ENCODE measurements around the gene ARHGAP26. TPM values are rescaled to one million over a fixed set of nuclear protein-coding genes. Genes with fewer than 3 reads are reported as not detected.
A peak's percentile ranks its signal among the peaks of the same experiment; 100 is the strongest.

The ARHGAP26 gene
- total RNA-seq, 4 donors from 2014 or later: 22.3 to 40.7 (median 28.2) TPM

DNA sequence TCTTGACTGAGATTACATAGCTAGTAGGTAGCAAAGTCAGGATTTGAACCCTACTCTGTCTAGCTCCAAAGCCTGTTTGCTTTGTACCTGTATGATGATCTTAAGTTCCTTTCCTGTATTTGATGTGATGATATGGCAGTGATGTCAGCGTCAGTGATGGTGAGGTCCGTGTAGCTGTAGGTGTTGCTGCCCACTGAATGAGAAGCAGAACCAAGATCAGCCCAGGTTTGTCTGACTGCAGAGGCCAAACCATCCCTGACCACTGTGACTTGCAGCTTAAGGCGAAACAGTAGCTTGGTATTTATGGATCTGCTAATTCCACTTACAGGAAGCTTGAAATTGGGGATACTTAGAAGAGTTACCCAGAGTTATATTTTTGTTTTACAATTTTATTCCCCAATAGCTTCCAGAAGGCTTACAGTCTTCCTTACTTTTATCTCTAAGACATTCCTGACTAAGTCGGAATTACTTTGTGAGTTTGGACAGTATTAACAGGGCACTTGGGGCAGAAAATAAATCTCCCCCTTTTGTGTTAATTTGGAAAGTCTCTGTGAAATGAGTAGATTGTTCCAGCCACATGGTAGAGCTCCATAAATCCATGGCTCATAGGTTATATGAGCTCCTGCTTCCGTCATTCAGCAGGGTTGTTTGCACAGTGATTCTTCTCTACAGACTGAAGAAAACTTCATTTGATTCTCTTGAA is 359.9 kb downstream of the ARHGAP26 start:
- intact Hi-C loops (cut with DNase I): no loop called here
- TF ChIP-seq, protein P1, sequence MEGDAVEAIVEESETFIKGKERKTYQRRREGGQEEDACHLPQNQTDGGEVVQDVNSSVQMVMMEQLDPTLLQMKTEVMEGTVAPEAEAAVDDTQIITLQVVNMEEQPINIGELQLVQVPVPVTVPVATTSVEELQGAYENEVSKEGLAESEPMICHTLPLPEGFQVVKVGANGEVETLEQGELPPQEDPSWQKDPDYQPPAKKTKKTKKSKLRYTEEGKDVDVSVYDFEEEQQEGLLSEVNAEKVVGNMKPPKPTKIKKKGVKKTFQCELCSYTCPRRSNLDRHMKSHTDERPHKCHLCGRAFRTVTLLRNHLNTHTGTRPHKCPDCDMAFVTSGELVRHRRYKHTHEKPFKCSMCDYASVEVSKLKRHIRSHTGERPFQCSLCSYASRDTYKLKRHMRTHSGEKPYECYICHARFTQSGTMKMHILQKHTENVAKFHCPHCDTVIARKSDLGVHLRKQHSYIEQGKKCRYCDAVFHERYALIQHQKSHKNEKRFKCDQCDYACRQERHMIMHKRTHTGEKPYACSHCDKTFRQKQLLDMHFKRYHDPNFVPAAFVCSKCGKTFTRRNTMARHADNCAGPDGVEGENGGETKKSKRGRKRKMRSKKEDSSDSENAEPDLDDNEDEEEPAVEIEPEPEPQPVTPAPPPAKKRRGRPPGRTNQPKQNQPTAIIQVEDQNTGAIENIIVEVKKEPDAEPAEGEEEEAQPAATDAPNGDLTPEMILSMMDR (IDR thresholded peaks at IDR 0.05): no peak
- no peak for TF ChIP-seq POLR2A (IDR thresholded peaks at IDR 0.05; ENCODE audit: low read depth)
- no peak for TF ChIP-seq POLR2AphosphoS5 (IDR thresholded peaks at IDR 0.05)
- no peak for TF ChIP-seq EP300 (IDR thresholded peaks at IDR 0.05)
- no peak overlapping the region for H3K27ac ChIP-seq (replicated peaks in 1 of 4)
- peaks cover 39 to 45% (median 41%) of the 10 kb centered on the region in 4 donors for H3K4me1 ChIP-seq
- no peaks in the 10 kb centered on the region for H3K27me3 ChIP-seq
- H3K9me3 ChIP-seq: no peaks in the 10 kb centered on the region
- H3K4me3 ChIP-seq: no peak overlapping the region
- DNase-seq (ENCODE audit: extremely low spot score): no peak
- H3K36me3 ChIP-seq: peaks cover 0 to 13% (median 8%) of the 10 kb centered on the region in 4 donors
- 93% methylated on average over 5 of the region's 5 CpGs for WGBS

- intact Hi-C loops (cut with DNase I): no loop called here
- no peak for DNase-seq (ENCODE audit: extremely low spot score)
- H3K27ac ChIP-seq (replicated peaks in 1 of 4): no peak overlapping the region
- peaks cover 39 to 42% (median 41%) of the 10 kb centered on the region in 4 donors for H3K4me1 ChIP-seq
- TF ChIP-seq, protein P1 (IDR thresholded peaks at IDR 0.05): no peak
- H3K9me3 ChIP-seq: no peaks in the 10 kb centered on the region
- no peak overlapping the region for H3K4me3 ChIP-seq
- WGBS: 53% methylated on average over 5 of the region's 5 CpGs
- H3K36me3 ChIP-seq: peaks cover 0 to 16% (median 8%) of the 10 kb centered on the region in 4 donors
- no peaks in the 10 kb centered on the region for H3K27me3 ChIP-seq
Observed at GRCh38 chr5:143130613-143131305, 360.6 kb downstream of the ARHGAP26 start.

- peak overlapping the region in 1 of 4 donors; percentile 29 for H3K27ac ChIP-seq (replicated peaks in 1 of 4)
- H3K9me3 ChIP-seq: no peaks in the 10 kb centered on the region
- 75% methylated on average over 6 of the region's 6 CpGs for whole genome bisulfite sequencing
- intact Hi-C loops (cut with DNase I): no loop called here
- H3K4me1 ChIP-seq: peaks cover 31 to 40% (median 37%) of the 10 kb centered on the region in 4 donors
- peaks cover 0 to 22% (median 8%) of the 10 kb centered on the region in 4 donors for H3K36me3 ChIP-seq
- TF ChIP-seq EP300 (IDR thresholded peaks at IDR 0.05): no peak
- TF ChIP-seq, protein P1 (IDR thresholded peaks at IDR 0.05): no peak
- TF ChIP-seq POLR2A (IDR thresholded peaks at IDR 0.05; ENCODE audit: low read depth): no peak
- no peak for TF ChIP-seq POLR2AphosphoS5 (IDR thresholded peaks at IDR 0.05)
- DNase-seq (ENCODE audit: extremely low spot score): no peak
- H3K4me3 ChIP-seq: no peak overlapping the region
- H3K27me3 ChIP-seq: no peaks in the 10 kb centered on the region
Observed at GRCh38 chr5:143131972-143132371, 361.8 kb downstream of the ARHGAP26 start.

DNA sequence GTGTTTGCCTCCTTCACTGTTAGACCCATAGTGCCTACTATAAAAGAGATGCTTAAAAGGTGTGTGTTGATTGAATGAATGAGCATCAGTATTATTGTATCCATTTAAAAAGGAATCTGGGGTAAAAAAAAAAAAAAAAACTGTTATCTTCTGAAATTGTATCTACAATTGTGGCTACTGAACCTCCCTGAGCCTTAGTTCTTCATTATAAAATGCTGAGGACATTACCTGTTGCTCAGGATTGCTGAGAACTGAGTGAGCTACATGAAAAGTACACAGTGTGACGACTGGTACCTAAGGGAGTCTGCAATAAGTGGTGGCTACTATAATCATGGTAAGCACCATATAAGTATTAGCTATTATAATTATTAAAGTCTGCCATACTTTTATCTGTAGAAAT is 362.6 kb downstream of the ARHGAP26 start:
- H3K27me3 ChIP-seq: no peaks in the 10 kb centered on the region
- TF ChIP-seq POLR2A (IDR thresholded peaks at IDR 0.05; ENCODE audit: low read depth): no peak
- no peak for TF ChIP-seq EP300 (IDR thresholded peaks at IDR 0.05)
- TF ChIP-seq, protein P1 (IDR thresholded peaks at IDR 0.05): no peak
- TF ChIP-seq POLR2AphosphoS5 (IDR thresholded peaks at IDR 0.05): no peak
- WGBS: 100% methylated on average over 1 of the region's 1 CpG
- no peak for DNase-seq (ENCODE audit: extremely low spot score)
- peaks cover 0 to 22% (median 8%) of the 10 kb centered on the region in 4 donors for H3K36me3 ChIP-seq
- no peaks in the 10 kb centered on the region for H3K9me3 ChIP-seq
- no peak overlapping the region for H3K4me3 ChIP-seq
- H3K4me1 ChIP-seq: peaks cover 30 to 37% (median 32%) of the 10 kb centered on the region in 4 donors
- no peak overlapping the region for H3K27ac ChIP-seq (replicated peaks in 1 of 4)
- intact Hi-C loops (cut with DNase I): no loop called here
